ENCODE data around the gene PRTG. TPM values are rescaled to one million over a fixed set of nuclear protein-coding genes. Genes with fewer than 3 reads are reported as not detected.

The PRTG gene
- total and polyA plus RNA-seq, 10 of the 15 experiments (the other 5 are each of a cell fraction or from before 2014, with no cell fraction given), result under 0.01 to 0.25 TPM; not detected in 8

DNA sequence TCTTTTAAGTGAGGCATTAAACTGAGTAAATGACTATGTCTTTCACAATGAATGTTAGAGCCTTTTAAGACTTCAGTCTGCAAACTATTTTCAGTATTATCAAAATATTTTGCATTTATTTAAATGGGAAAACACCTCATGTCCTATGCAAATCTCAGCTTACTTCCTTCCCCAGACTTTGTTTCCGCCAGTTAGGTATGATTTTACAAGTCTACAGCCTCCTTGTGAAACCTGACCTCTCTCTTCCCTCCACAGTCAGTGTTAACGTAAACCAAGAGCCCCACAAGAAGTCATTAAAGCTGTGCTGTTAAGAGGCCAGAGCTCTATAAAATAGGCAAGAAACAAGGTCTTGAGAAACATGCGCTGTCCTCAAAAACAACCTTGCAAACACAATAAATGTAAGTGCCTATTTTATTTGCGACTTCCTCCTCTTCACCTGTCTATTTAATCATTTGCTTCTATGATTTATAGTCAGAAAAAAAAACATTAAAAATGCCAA lies 48.3 kb downstream of the PRTG start (continued):
- TF ChIP-seq, protein P1, sequence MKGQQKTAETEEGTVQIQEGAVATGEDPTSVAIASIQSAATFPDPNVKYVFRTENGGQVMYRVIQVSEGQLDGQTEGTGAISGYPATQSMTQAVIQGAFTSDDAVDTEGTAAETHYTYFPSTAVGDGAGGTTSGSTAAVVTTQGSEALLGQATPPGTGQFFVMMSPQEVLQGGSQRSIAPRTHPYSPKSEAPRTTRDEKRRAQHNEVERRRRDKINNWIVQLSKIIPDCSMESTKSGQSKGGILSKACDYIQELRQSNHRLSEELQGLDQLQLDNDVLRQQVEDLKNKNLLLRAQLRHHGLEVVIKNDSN (IDR thresholded peaks at IDR 0.05; ENCODE audit: borderline replicate concordance, extremely low read length, insufficient read depth, low read depth, low read length), result no peak
- TF ChIP-seq RCOR1 (conservative IDR thresholded peaks at IDR 0.05; ENCODE audit: low read depth, low read length) (no peak), TCF7 (IDR thresholded peaks at IDR 0.05; ENCODE audit: borderline replicate concordance) (peak; percentile 74; the same call in 1 of the 2 replicates), SREBF2 (IDR thresholded peaks at IDR 0.05; ENCODE audit: low read length) (no peak), HCFC1 (IDR thresholded peaks at IDR 0.05; ENCODE audit: low read length) (no peak), EP300 (IDR thresholded peaks at IDR 0.05; ENCODE audit: borderline replicate concordance in 1 of 2, control insufficient read depth in 1 of 2, low read depth in 2 of 2, low read length in 2 of 2) (no peak), SPI1 (IDR thresholded peaks at IDR 0.05; ENCODE audit: borderline replicate concordance, insufficient read depth, low read depth, low read length) (peak; percentile 15; the same call in 1 of the 2 replicates), YBX1 (IDR thresholded peaks at IDR 0.05) (no peak), TCF3 (IDR thresholded peaks at IDR 0.05; ENCODE audit: borderline replicate concordance, insufficient read depth, low read depth, low read length) (no peak), NFIC (IDR thresholded peaks at IDR 0.05; ENCODE audit: low read depth, low read length) (peak; percentile 30; the same call in 1 of the 2 replicates), EED (IDR thresholded peaks at IDR 0.05; ENCODE audit: low read depth) (no peak), RB1 (IDR thresholded peaks at IDR 0.05; ENCODE audit: borderline replicate concordance) (no peak), STAT1 (conservative IDR thresholded peaks at IDR 0.05) (no peak), ZNF217 (IDR thresholded peaks at IDR 0.05) (no peak), CBX3 (IDR thresholded peaks at IDR 0.05; ENCODE audit: borderline replicate concordance, low read depth) (no peak), JUND (IDR thresholded peaks at IDR 0.05; ENCODE audit: low read depth, low read length) (no peak), MYC (IDR thresholded peaks at IDR 0.05; ENCODE audit: insufficient read depth, insufficient read length, insufficient replicate concordance, low read length, severe bottlenecking) (no peak)
- TF ChIP-seq, protein P2, sequence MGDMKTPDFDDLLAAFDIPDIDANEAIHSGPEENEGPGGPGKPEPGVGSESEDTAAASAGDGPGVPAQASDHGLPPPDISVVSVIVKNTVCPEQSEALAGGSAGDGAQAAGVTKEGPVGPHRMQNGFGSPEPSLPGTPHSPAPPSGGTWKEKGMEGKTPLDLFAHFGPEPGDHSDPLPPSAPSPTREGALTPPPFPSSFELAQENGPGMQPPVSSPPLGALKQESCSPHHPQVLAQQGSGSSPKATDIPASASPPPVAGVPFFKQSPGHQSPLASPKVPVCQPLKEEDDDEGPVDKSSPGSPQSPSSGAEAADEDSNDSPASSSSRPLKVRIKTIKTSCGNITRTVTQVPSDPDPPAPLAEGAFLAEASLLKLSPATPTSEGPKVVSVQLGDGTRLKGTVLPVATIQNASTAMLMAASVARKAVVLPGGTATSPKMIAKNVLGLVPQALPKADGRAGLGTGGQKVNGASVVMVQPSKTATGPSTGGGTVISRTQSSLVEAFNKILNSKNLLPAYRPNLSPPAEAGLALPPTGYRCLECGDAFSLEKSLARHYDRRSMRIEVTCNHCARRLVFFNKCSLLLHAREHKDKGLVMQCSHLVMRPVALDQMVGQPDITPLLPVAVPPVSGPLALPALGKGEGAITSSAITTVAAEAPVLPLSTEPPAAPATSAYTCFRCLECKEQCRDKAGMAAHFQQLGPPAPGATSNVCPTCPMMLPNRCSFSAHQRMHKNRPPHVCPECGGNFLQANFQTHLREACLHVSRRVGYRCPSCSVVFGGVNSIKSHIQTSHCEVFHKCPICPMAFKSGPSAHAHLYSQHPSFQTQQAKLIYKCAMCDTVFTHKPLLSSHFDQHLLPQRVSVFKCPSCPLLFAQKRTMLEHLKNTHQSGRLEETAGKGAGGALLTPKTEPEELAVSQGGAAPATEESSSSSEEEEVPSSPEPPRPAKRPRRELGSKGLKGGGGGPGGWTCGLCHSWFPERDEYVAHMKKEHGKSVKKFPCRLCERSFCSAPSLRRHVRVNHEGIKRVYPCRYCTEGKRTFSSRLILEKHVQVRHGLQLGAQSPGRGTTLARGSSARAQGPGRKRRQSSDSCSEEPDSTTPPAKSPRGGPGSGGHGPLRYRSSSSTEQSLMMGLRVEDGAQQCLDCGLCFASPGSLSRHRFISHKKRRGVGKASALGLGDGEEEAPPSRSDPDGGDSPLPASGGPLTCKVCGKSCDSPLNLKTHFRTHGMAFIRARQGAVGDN (IDR thresholded peaks at IDR 0.05), result no peak
- TF ChIP-seq, protein P3, sequence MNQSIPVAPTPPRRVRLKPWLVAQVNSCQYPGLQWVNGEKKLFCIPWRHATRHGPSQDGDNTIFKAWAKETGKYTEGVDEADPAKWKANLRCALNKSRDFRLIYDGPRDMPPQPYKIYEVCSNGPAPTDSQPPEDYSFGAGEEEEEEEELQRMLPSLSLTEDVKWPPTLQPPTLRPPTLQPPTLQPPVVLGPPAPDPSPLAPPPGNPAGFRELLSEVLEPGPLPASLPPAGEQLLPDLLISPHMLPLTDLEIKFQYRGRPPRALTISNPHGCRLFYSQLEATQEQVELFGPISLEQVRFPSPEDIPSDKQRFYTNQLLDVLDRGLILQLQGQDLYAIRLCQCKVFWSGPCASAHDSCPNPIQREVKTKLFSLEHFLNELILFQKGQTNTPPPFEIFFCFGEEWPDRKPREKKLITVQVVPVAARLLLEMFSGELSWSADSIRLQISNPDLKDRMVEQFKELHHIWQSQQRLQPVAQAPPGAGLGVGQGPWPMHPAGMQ (IDR thresholded peaks at IDR 0.05; ENCODE audit: borderline replicate concordance), result no peak
- TF ChIP-seq, protein P4, sequence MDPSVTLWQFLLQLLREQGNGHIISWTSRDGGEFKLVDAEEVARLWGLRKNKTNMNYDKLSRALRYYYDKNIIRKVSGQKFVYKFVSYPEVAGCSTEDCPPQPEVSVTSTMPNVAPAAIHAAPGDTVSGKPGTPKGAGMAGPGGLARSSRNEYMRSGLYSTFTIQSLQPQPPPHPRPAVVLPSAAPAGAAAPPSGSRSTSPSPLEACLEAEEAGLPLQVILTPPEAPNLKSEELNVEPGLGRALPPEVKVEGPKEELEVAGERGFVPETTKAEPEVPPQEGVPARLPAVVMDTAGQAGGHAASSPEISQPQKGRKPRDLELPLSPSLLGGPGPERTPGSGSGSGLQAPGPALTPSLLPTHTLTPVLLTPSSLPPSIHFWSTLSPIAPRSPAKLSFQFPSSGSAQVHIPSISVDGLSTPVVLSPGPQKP (IDR thresholded peaks at IDR 0.05; ENCODE audit: low read depth, low read length), result no peak
- TF ChIP-seq, protein P5, sequence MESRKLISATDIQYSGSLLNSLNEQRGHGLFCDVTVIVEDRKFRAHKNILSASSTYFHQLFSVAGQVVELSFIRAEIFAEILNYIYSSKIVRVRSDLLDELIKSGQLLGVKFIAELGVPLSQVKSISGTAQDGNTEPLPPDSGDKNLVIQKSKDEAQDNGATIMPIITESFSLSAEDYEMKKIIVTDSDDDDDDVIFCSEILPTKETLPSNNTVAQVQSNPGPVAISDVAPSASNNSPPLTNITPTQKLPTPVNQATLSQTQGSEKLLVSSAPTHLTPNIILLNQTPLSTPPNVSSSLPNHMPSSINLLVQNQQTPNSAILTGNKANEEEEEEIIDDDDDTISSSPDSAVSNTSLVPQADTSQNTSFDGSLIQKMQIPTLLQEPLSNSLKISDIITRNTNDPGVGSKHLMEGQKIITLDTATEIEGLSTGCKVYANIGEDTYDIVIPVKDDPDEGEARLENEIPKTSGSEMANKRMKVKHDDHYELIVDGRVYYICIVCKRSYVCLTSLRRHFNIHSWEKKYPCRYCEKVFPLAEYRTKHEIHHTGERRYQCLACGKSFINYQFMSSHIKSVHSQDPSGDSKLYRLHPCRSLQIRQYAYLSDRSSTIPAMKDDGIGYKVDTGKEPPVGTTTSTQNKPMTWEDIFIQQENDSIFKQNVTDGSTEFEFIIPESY (IDR thresholded peaks at IDR 0.05), result no peak
